ENCODE measurements around the gene NBPF12.
"Not testable (repeated sequence)": the region's sequence is repeated elsewhere in the genome, so short reads cannot be mapped to it uniquely, and the experiment has no call there.

NBPF12 gene

GRCh38 chr1:146938242-146938902 is at the start of gene NBPF12:
NBPF12 (plus strand) TSS chr1:146938324; CDS start chr1:146960144, 21,820 bp downstream.
- DNase-seq (ENCODE audit: low read depth): peak; percentile 63

- DNase-seq (ENCODE audit: low read depth): not testable (repeated sequence)
Measured at GRCh38 chr1:146891355-146891754, 46.8 kb upstream of the NBPF12 start.

GRCh38 chr1:146892331-146892730 is 45.8 kb upstream of the NBPF12 start:
- DNase-seq (ENCODE audit: low read depth): not testable (repeated sequence)

- not testable (repeated sequence) for DNase-seq (ENCODE audit: low read depth)
Measured at GRCh38 chr1:146907565-146908261, 30.4 kb upstream of the NBPF12 start.

- not testable (repeated sequence) for DNase-seq (ENCODE audit: low read depth)
Measured at GRCh38 chr1:146912975-146913374, 25.1 kb upstream of the NBPF12 start.

- DNase-seq (ENCODE audit: low read depth): not testable (repeated sequence)
Measured at GRCh38 chr1:146920811-146921210, 17.3 kb upstream of the NBPF12 start.

- DNase-seq (ENCODE audit: low read depth): not testable (repeated sequence)
Measured at GRCh38 chr1:146922614-146923013, 15.5 kb upstream of the NBPF12 start.

- DNase-seq (ENCODE audit: low read depth): not testable (repeated sequence)
Measured at GRCh38 chr1:146924106-146924505, 14.0 kb upstream of the NBPF12 start.

GRCh38 chr1:146926413-146926812 is 11.7 kb upstream of the NBPF12 start:
- DNase-seq (ENCODE audit: low read depth): not testable (repeated sequence)

GRCh38 chr1:146930225-146930624 is 7.9 kb upstream of the NBPF12 start:
- DNase-seq (ENCODE audit: low read depth): not testable (repeated sequence)

GRCh38 chr1:146934390-146935223 is 3.5 kb upstream of the NBPF12 start:
- DNase-seq (ENCODE audit: low read depth): not testable (repeated sequence)

- not testable (repeated sequence) for DNase-seq (ENCODE audit: low read depth)
Measured at GRCh38 chr1:146937462-146937861, 662 bp upstream of the NBPF12 start.

- peak; percentile 11 for DNase-seq (ENCODE audit: low read depth)
Measured at GRCh38 chr1:146938927-146939786, 1.0 kb downstream of the NBPF12 start.

GRCh38 chr1:146940293-146940692 is 2.2 kb downstream of the NBPF12 start:
- not testable (repeated sequence) for DNase-seq (ENCODE audit: low read depth)

GRCh38 chr1:146943342-146943886 is 5.3 kb downstream of the NBPF12 start:
- not testable (repeated sequence) for DNase-seq (ENCODE audit: low read depth)

GRCh38 chr1:146948127-146948526 is 10.0 kb downstream of the NBPF12 start:
- not testable (repeated sequence) for DNase-seq (ENCODE audit: low read depth)

GRCh38 chr1:146964340-146964739 is 26.2 kb downstream of the NBPF12 start:
- DNase-seq (ENCODE audit: low read depth): not testable (repeated sequence)

- not testable (repeated sequence) for DNase-seq (ENCODE audit: low read depth)
Measured at GRCh38 chr1:146966351-146966750, 28.2 kb downstream of the NBPF12 start.

- not testable (repeated sequence) for DNase-seq (ENCODE audit: low read depth)
Measured at GRCh38 chr1:146970656-146971055, 32.5 kb downstream of the NBPF12 start.

GRCh38 chr1:146972681-146973080 is 34.6 kb downstream of the NBPF12 start:
- DNase-seq (ENCODE audit: low read depth): not testable (repeated sequence)

- DNase-seq (ENCODE audit: low read depth): not testable (repeated sequence)
Measured at GRCh38 chr1:146985855-146986254, 47.7 kb downstream of the NBPF12 start.

Data from activated T-cell treated with anti-CD3 and anti-CD28 coated beads for 1 hour (primary cell).